Measurements from ENCODE around the gene TRAF2. TPM values are rescaled to one million over a fixed set of nuclear protein-coding genes. Genes with fewer than 3 reads are reported as not detected.
A peak's percentile ranks its signal among the peaks of the same experiment; 100 is the strongest.

The TRAF2 gene
- total and polyA plus RNA-seq, 2 of the 13 experiments (the other 11 are each of a cell fraction or from before 2014, with no cell fraction given): 12.4 to 13.6 TPM

DNA sequence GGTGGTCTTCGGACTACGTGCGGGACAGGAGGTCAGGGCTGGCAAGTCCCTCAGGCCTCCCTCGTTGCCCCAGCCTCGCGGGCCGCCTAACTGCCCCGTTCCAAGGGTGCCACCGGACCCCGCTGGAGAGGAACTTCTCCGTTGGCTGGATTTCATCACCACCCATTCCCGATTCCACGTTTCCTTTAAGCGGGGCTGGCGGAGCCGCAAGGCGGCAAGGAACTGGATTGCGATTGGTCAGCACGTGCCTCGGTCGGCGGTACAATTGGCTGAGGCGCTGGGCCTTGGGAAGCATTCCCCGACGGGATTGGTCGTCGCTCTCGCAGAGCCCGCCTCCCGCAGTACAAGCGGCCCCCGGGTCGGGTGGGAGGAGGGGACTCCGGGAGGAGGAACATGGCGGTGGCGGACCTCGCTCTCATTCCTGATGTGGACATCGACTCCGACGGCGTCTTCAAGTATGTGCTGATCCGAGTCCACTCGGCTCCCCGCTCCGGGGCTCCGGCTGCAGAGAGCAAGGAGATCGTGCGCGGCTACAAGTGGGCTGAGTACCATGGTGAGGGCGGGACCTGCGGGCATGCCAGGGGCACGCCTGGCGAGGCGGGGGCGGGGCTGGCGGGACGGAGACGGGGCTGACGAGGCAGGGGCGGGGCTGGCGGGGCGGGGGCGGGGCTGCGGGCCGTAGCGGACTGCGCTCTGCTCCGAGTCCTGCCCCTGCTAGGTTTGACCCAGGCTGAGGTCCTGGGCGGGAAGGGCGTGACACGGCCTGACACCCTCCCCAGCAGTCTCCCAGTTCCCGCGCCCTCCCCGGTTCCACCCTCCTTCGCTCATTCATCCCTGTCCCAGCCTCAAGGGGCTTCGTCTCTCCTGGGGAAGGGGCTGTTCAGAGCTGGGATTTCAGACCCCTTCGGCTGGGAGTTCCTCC lies 37.0 kb upstream of the TRAF2 start, which contains the start of gene PHPT1 (continued):
- no peak for TF ChIP-seq ARID3A (IDR thresholded peaks at IDR 0.05; ENCODE audit: low read depth, low read length)
- peak in 1 of 2 experiments; percentile 73; a peak in 2 of 4 replicates for TF ChIP-seq KLF16 (CRISPR knock-in tag; IDR thresholded peaks at IDR 0.05)
- TF ChIP-seq RBM39 (IDR thresholded peaks at IDR 0.05; ENCODE audit: low read depth, low read length, poor library complexity, severe bottlenecking): peak; percentile 67
- peak; percentile 83; the same call in 1 of the 2 replicates for TF ChIP-seq HINFP (CRISPR knock-in tag; IDR thresholded peaks at IDR 0.05; ENCODE audit: low read depth)
- peak; percentile 83 for TF ChIP-seq BORCS8-MEF2B (CRISPR knock-in tag; IDR thresholded peaks at IDR 0.05)
- 0 out of 2 replicates have a peak, but pooled peaks have one; percentile 63 for TF ChIP-seq FIP1L1 (IDR thresholded peaks at IDR 0.05; ENCODE audit: borderline replicate concordance, insufficient read depth, low read depth, low read length)
- TF ChIP-seq E2F2 (CRISPR knock-in tag; IDR thresholded peaks at IDR 0.05; ENCODE audit: borderline replicate concordance): 0 out of 2 replicates have a peak, but pooled peaks have one; percentile 77
- TF ChIP-seq HHEX (CRISPR knock-in tag; IDR thresholded peaks at IDR 0.05): 0 out of 2 replicates have a peak, but pooled peaks have one; percentile 6
- 0 out of 2 replicates have a peak, but pooled peaks have one; percentile 50 for TF ChIP-seq JUN (CRISPR knock-in tag; IDR thresholded peaks at IDR 0.05)
- TF ChIP-seq AHDC1 (CRISPR knock-in tag; IDR thresholded peaks at IDR 0.05; ENCODE audit: borderline replicate concordance): 0 out of 2 replicates have a peak, but pooled peaks have one; percentile 46
- no peak; the same call in 1 of the 2 replicates for TF ChIP-seq NCOA1 (CRISPR knock-in tag; IDR thresholded peaks at IDR 0.05)
- TF ChIP-seq ZNF772 (CRISPR knock-in tag; IDR thresholded peaks at IDR 0.05): peak; percentile 13
- TF ChIP-seq GPBP1L1 (CRISPR knock-in tag; IDR thresholded peaks at IDR 0.05): no peak
